ENCODE measurements around the gene ATF7. TPM values are rescaled to one million over a fixed set of nuclear protein-coding genes. Genes with fewer than 3 reads are reported as not detected.
"Not testable (repeated sequence)": the region's sequence is repeated elsewhere in the genome, so short reads cannot be mapped to it uniquely, and the experiment has no call there.

ATF7 gene
- total and polyA plus RNA-seq, 8 donors = 11.6 to 31.5 (median 17.7) TPM

DNA sequence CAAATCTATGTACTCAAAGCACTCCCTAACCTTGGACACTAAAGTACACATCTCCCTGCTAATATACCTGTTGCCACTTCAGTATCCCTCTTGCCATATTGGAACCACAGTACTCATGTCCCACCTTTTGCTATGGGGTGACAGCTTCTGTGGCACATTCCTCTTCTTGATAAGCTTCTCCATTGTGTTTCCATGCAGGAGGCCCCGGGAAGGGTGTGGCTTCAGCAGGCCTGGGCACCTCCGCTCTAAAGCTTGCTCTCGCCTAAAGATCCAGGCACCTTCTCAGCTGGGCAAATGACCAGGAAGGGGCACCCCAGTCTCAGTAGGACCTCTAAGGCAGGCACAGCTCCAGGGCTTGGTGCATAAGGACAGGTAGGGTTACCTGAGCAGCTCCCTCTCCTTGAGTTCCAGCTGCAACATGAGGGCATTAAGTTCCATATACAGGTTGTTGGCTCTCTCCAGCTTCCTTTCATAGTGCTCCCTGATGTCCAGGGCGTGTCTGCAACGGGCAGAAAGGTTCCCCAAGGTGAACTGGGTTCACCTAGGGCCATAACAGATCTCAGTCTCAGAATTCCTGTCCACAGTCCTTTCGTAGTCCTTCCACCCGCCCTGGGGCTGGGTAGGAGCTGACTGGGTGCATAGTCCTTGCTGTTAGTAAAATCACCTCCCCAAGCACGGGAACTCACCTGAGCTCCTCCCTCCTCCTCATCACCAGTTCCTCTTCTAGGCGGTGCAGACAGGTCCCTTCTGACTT is 142.8 kb downstream of the ATF7 start:
- intact Hi-C loops (cut with DNase I) = no loop called here
- no peak overlapping the region for H3K27ac ChIP-seq
- no peak for FAIRE-seq
- TF ChIP-seq, protein P1, sequence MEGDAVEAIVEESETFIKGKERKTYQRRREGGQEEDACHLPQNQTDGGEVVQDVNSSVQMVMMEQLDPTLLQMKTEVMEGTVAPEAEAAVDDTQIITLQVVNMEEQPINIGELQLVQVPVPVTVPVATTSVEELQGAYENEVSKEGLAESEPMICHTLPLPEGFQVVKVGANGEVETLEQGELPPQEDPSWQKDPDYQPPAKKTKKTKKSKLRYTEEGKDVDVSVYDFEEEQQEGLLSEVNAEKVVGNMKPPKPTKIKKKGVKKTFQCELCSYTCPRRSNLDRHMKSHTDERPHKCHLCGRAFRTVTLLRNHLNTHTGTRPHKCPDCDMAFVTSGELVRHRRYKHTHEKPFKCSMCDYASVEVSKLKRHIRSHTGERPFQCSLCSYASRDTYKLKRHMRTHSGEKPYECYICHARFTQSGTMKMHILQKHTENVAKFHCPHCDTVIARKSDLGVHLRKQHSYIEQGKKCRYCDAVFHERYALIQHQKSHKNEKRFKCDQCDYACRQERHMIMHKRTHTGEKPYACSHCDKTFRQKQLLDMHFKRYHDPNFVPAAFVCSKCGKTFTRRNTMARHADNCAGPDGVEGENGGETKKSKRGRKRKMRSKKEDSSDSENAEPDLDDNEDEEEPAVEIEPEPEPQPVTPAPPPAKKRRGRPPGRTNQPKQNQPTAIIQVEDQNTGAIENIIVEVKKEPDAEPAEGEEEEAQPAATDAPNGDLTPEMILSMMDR (IDR thresholded peaks at IDR 0.05) = no peak
- no peak for DNase-seq
- no peaks in the 10 kb centered on the region for H3K9me3 ChIP-seq
- H3K27me3 ChIP-seq = no peaks in the 10 kb centered on the region
- peak in 1 of 4 donors; percentile 6 for ATAC-seq
- no peak overlapping the region for H3K4me3 ChIP-seq
- WGBS, 2 donors = 75 to 77% methylated on average over 9 of the region's 9 CpGs
- peaks cover 0 to 39% (median 20%) of the 10 kb centered on the region in 3 donors for H3K36me3 ChIP-seq
- no peaks in the 10 kb centered on the region for H3K4me1 ChIP-seq

DNA sequence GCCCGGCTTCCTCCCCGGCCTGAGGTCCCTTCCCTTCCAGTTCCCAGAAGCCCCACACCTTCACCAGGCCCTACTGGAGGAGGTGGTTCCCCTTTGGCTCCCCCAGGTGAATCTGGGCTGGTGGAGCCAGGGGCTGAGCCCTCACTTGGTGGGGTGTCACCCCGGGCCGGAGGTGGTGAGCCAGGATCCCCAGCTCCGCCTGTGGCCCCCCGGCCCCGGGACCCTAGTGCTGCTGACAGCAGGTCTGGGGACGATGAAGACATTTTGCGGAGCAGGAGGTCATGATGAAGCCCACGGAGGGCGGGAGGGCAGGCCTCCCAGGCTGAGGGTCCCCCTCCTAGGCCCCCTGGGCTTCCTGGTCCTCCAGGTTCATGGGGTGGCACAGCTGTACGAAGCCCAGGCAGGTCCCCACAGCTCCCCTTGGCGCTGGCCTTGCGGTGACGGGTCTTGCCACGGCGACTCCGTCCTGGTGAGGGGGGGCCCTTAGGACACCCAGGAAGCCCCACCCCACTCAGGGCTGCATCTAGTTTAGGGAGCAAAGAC is 143.5 kb downstream of the ATF7 start:
- H3K27ac ChIP-seq = no peak overlapping the region
- ATAC-seq = peak in 2 of 4 donors; percentile 3 to 9

DNA sequence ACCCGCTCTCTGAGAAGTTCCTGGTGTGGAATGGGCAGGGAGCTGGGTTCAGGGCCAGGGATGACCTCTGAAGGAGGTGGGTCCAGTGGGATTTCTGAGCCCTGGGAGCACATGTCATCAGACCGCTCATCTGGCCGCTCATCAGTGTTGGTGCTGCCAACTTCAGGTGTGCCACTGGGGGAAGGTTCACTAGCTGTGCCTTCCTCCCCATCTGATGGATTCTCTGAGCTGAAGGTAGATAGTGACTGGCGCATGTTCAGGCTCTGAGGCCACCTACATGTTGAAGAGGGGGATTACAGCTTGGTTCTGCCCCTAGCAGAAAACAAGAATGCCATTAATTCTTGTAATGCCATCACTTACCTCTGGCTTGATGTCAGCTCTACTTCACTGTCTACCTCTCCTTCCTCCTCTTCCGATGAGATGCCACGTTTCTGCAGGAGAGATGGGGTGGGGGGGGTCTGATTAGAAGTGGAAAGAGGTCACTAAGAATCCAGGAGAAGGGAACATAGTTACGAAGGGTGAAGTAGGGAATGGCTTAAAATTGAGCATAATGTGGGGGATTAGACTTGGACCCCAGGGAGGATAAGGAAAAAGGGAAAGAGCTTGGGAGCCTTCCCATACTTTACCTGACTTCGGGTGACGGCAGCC is 144.1 kb downstream of the ATF7 start:
- Histone ChIP-seq H3K4me3 (no peak overlapping the region), H3K4me1 (no peaks in the 10 kb centered on the region), H3K27ac (no peak overlapping the region), H3K9me3 (no peaks in the 10 kb centered on the region), H3K27me3 (no peaks in the 10 kb centered on the region), H3K36me3 (peaks cover 0 to 48% (median 20%) of the 10 kb centered on the region in 3 donors)
- TF ChIP-seq, protein P1 (IDR thresholded peaks at IDR 0.05) = no peak
- no peak for DNase-seq
- no peak for ATAC-seq
- 79 to 81% methylated on average over 9 of the region's 9 CpGs for WGBS, 2 donors
- intact Hi-C loops (cut with DNase I) = no loop called here
- FAIRE-seq = no peak

More for the DNA sequence above, 143.5 kb downstream of the ATF7 start:
- no peak overlapping the region for H3K4me3 ChIP-seq
- no peaks in the 10 kb centered on the region for H3K27me3 ChIP-seq
- H3K9me3 ChIP-seq = no peaks in the 10 kb centered on the region
- H3K4me1 ChIP-seq = no peaks in the 10 kb centered on the region
- H3K36me3 ChIP-seq = peaks cover 0 to 44% (median 20%) of the 10 kb centered on the region in 3 donors
- TF ChIP-seq, protein P1 (IDR thresholded peaks at IDR 0.05) = no peak
- intact Hi-C loops (cut with DNase I) = no loop called here
- no peak for FAIRE-seq
- 85 to 87% methylated on average over 18 of the region's 18 CpGs for WGBS, 2 donors
- DNase-seq = no peak

DNA sequence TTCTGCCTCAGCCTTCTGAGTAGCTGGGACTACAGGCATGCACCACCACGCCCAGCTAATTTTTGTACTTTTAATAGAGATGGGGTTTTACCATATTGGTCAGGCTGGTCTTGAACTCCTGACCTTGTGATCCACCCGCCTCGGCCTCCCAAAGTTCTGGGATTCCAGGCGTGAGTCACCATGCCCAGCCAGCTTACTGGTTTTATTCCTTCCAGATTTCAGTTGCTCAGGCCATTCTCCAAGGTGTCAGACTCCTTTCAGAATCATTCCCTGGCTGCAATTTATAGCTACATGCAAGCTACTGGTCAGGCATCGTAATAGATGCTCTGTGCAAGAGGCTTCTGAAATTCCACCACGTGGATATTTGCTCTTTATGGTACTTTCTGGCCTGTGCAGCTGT is 144.7 kb downstream of the ATF7 start:
- H3K4me3 ChIP-seq = not testable (repeated sequence)

DNA sequence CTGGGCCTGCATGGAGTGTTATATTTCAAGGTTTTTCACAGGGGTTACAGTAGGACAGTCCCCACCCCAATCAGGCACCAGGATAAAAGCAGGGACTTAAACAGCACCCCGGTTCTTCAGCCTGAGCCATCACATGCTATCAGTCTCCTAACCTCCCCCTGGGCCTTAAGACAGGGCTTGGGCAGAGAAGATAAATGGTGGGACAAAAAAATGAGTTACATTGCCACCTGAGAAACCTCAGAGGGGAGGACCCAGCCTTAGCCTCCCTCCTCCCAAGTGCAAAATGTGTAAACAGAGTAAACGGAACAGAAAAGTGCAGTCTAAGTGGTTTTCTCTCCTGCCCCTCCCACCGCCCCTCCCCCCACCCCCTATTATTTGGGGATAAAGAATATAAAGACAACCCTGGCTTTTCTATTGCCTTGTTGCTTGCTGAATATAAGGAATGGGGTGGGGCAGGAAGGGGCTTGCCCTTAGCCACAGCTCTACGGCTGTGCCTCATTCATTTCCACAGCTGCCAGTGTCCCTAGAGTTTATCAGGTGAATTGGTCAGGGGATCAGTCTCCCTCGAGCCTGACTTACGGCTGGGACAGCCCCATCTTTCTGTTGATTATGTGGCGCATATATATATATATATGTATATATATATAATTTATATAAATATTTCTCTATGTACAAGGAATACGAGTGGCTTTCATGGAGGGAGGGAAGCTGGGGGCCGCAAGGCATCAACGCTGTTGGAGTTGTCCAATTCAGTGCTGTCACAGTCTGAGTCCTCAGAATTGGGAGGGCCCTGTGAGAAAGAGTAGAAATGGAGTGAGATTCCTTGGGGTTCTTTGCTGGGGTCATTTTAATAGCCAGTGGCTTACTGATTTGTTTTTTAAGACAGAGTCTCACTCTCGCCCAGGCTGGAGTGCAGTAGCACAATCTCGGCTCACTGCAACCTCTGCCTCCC is 145.4 kb downstream of the ATF7 start:
- no peak for FAIRE-seq
- DNase-seq = no peak
- TF ChIP-seq, protein P1 (IDR thresholded peaks at IDR 0.05) = no peak
- 81 to 83% methylated on average over 12 of the region's 12 CpGs for WGBS, 2 donors
- Histone ChIP-seq H3K27ac (no peak overlapping the region), H3K27me3 (no peaks in the 10 kb centered on the region), H3K4me1 (peaks cover 0 to 6% (median 1%) of the 10 kb centered on the region in 3 donors), H3K36me3 (peaks cover 6 to 57% (median 30%) of the 10 kb centered on the region in 3 donors), H3K4me3 (no peak overlapping the region), H3K9me3 (no peaks in the 10 kb centered on the region)
- ATAC-seq = no peak
- intact Hi-C loops (cut with DNase I) = no loop called here

More for the DNA sequence above, 144.7 kb downstream of the ATF7 start:
- H3K36me3 ChIP-seq = peaks cover 5 to 54% (median 23%) of the 10 kb centered on the region in 3 donors
- ATAC-seq; H3K9me3 ChIP-seq; DNase-seq; H3K4me1 ChIP-seq; intact Hi-C loops (cut with DNase I); H3K27me3 ChIP-seq; H3K27ac ChIP-seq; FAIRE-seq: not testable (repeated sequence)
- WGBS, 2 donors = 75 to 86% methylated on average over 6 of the region's 6 CpGs

All from pancreas (tissue), 10 donors.